ENCODE data around the gene EXOSC2. TPM values are rescaled to one million over a fixed set of nuclear protein-coding genes. Genes with fewer than 3 reads are reported as not detected.

The EXOSC2 gene
- total RNA-seq, 1 experiment from 2014 or later = 49.5 TPM

GRCh38 chr9:130667120-130667435 is 26.5 kb upstream of the EXOSC2 start:
- DNase-seq = no peak
- Histone ChIP-seq H3K27me3 (ENCODE audit: insufficient read depth, low read depth) (peaks cover 21% of the 10 kb centered on the region), H3K9me2 (ENCODE audit: insufficient read depth) (no peaks in the 10 kb centered on the region), H3K4me3 (no peak overlapping the region), H3K36me3 (ENCODE audit: low read depth) (no peaks in the 10 kb centered on the region), H2AFZ (no peak overlapping the region), H3K27ac (no peak overlapping the region), H4K20me1 (ENCODE audit: insufficient read depth) (no peaks in the 10 kb centered on the region), H3K9me3 (ENCODE audit: insufficient read depth, low read depth) (no peaks in the 10 kb centered on the region), H3K4me1 (replicated peaks; ENCODE audit: insufficient read depth) (no peaks in the 10 kb centered on the region), H3K4me2 (no peak overlapping the region), H3K79me2 (ENCODE audit: low read depth) (no peaks in the 10 kb centered on the region), H3F3A (ENCODE audit: insufficient read depth, low read depth) (no peaks in the 10 kb centered on the region)
- ChIA-PET CTCF (interaction anchor here (0.6 kb wide), 1 partner anchor 197 kb away, joined by 3 read pairs; no protein-coding TSS in a partner anchor), POLR2A (ENCODE audit: unreplicated experiment) (no interaction called here)
- no TSS peak for BruUV-seq (replicated peaks)
- intact Hi-C loops (cut with micrococcal nuclease; ENCODE audit: unreplicated experiment) = no loop called here
- TF ChIP-seq CTCF (conservative IDR thresholded peaks at IDR 0.05) (no peak), EZH2 (IDR thresholded peaks at IDR 0.05; ENCODE audit: low read depth) (no peak)

DNA sequence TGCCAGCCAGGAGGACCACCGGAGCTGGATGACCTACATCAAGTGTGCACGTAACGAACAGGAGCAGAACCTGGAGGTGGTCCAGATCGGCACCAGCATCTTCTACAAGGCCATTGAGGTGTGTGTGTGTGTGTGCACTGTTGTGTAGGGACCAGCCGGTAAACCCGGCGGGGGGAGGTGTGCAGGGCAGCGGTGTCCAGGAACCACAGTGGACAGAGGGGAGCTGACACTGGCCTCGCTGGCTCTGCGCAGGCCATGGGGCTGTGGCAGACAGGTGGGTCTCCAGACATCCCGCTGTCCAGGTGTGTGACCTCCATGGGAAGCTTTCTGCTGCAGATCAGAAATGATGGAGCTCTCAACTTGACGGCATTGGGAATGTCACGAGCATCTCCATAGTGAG is 25.4 kb upstream of the EXOSC2 start:
- Histone ChIP-seq H3K27me3 (ENCODE audit: insufficient read depth, low read depth) (peaks cover 21% of the 10 kb centered on the region), H2AFZ (no peak overlapping the region), H3K4me1 (replicated peaks; ENCODE audit: insufficient read depth) (no peaks in the 10 kb centered on the region), H3K9me3 (ENCODE audit: insufficient read depth, low read depth) (no peaks in the 10 kb centered on the region), H3F3A (ENCODE audit: insufficient read depth, low read depth) (no peaks in the 10 kb centered on the region), H3K79me2 (ENCODE audit: low read depth) (no peaks in the 10 kb centered on the region), H4K20me1 (ENCODE audit: insufficient read depth) (no peaks in the 10 kb centered on the region), H3K36me3 (ENCODE audit: low read depth) (no peaks in the 10 kb centered on the region), H3K4me2 (no peak overlapping the region), H3K9me2 (ENCODE audit: insufficient read depth) (no peaks in the 10 kb centered on the region), H3K27ac (no peak overlapping the region), H3K4me3 (no peak overlapping the region)
- no TSS peak for BruUV-seq (replicated peaks)
- no peak for DNase-seq
- TF ChIP-seq EZH2 (IDR thresholded peaks at IDR 0.05; ENCODE audit: low read depth) (no peak), CTCF (conservative IDR thresholded peaks at IDR 0.05) (no peak)
- POLR2A ChIA-PET (ENCODE audit: unreplicated experiment) = no interaction called here
- CTCF ChIA-PET = no interaction called here
- intact Hi-C loops (cut with micrococcal nuclease; ENCODE audit: unreplicated experiment) = no loop called here

DNA sequence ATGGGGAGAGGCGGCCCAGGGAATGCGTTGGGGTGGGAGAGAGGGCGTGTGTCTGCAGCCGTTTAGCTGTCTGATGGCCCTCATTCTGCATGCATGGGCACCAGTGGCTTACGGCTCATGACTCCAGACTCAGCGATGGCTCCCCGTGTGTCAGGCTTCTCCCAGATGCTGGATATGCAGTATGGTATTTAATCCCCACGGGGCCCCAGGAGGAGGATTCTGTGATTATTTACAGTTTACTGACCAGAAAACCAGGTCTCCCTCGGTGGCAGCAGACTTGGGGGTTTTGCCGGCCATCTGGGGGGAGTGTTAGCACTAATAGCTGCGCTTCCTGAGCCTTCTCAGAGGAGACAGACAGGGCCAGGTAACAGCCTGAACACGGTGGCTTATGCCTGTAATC is 24.9 kb upstream of the EXOSC2 start:
- Histone ChIP-seq H3K9me3 (ENCODE audit: insufficient read depth, low read depth) (no peaks in the 10 kb centered on the region), H3K79me2 (ENCODE audit: low read depth) (no peaks in the 10 kb centered on the region), H3K4me3 (no peak overlapping the region), H3K9me2 (ENCODE audit: insufficient read depth) (no peaks in the 10 kb centered on the region), H2AFZ (no peak overlapping the region), H3K4me2 (no peak overlapping the region), H3K27me3 (ENCODE audit: insufficient read depth, low read depth) (peaks cover 17% of the 10 kb centered on the region), H3F3A (ENCODE audit: insufficient read depth, low read depth) (no peaks in the 10 kb centered on the region), H3K36me3 (ENCODE audit: low read depth) (no peaks in the 10 kb centered on the region), H3K27ac (no peak overlapping the region), H3K4me1 (replicated peaks; ENCODE audit: insufficient read depth) (no peaks in the 10 kb centered on the region), H4K20me1 (ENCODE audit: insufficient read depth) (no peaks in the 10 kb centered on the region)
- ChIA-PET POLR2A (ENCODE audit: unreplicated experiment) (interaction anchor here (0.7 kb wide), 1 partner anchor 129 kb away, joined by 15 read pairs; no protein-coding TSS in a partner anchor), CTCF (interaction anchor here (0.7 kb wide), 1 partner anchor 76 kb away, joined by 9 read pairs; no protein-coding TSS in a partner anchor)
- no peak for TF ChIP-seq EZH2 (IDR thresholded peaks at IDR 0.05; ENCODE audit: low read depth)
- TF ChIP-seq CTCF (conservative IDR thresholded peaks at IDR 0.05) = no peak
- intact Hi-C loops (cut with micrococcal nuclease; ENCODE audit: unreplicated experiment) = no loop called here
- no TSS peak for BruUV-seq (replicated peaks)
- DNase-seq = no peak
